HG03139 (cell line): ENCODE measurements around the gene CHD6.
"Not testable (repeated sequence)": the region's sequence is repeated elsewhere in the genome, so short reads cannot be mapped to it uniquely, and the experiment has no call there.

ENCODE experiments used
- ATAC-seq: cut with Tn5 transposase; IDR thresholded peaks from one replicate; pipeline ENCODE4 v1.9.1; 2021; ENCODE audit not compliant: unreplicated experiment

Gene CHD6

DNA sequence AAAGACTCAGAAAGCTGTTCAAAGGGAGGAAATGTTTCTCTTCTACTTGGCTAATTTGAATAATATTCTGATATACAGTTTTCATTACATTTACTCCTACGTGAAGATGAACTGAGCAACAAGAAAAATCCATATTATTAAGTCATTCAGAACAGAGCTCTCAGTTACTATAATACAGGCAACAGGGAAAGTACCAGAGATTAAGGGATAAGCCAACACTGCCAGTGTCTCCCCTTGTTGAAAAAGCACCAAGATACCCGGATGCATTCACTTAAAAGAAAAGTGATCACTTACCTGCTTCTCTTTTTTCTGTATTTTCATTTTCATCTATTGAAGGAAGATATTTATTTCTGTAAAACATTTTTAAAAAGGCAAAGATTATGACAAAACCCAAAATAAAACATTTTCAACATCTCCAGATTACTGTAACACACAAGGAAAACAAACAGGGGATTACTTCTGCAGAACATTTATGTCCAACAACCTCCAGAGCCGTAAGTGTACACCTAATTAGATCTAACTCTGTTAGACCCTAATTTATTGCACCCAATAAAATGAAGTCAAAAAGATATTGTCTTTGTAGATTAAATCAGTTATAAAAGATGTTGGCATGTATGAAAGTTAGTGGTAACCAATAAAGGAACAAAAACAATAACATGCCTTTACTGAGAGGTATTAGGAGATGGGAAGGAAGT lies 67.0 kb downstream of the CHD6 start:
- no peak for ATAC-seq

- no peak for ATAC-seq
Observed at GRCh38 chr20:41547221-41547620, 71.0 kb downstream of the CHD6 start.

DNA sequence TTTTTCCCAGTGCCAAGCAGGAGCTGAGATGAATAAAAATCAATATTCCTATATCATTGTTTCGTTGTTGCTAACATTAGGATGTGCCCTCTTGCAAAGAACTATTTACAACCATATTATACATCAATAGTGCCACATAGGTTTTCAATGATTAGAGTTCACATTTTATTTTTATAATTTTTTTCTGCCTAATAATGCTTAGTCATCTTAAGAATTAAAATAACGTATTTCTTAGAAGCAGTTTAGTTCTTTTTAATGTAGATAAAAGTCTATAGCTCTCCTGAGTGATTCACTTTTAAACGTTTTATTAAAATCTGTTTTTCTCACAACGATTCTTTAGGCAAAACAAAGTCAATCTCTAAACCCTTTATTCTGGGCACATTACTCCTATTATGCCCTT lies 71.6 kb downstream of the CHD6 start:
- no peak for ATAC-seq

GRCh38 chr20:41544472-41544871 lies 73.7 kb downstream of the CHD6 start:
- no peak for ATAC-seq

DNA sequence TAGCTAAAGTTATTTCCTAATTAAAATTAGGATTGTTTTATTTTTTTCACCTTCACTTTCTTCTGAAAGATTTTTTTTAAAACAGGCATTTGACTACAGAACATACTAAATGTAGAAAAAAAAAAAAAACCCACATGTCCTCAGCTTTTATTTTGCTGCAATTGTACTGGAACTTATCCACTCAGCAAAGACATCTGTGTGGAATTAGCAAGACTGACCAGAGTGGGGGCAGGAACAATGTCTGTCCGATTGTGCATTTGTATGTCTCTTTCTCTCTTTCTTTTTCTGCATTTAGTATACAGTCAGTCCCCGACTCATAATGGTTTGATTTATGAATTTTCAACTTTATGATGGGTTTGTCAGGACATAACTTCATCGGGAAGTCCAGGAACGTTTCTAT lies 77.3 kb downstream of the CHD6 start:
- ATAC-seq: no peak

DNA sequence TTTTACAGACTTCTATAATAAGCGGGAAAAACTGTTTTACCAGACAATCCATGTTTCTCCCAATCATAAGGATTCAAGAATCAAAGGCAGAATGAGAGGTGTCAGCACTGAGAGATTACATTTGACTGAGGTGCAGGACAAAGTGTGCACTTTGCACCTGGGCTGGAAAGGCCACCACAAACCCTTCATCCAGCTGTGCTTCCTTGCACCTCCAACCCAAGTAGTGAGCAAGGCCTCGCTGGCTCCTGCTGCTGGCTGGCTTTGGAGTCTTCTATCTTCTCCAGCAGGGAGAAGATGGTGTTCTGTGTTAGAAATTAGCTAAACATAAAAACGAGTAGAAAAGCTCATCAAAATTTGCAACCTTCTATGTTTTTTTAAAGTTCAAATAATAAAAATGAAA lies 77.7 kb downstream of the CHD6 start:
- no peak for ATAC-seq

GRCh38 chr20:41538810-41539596 lies 79.2 kb downstream of the CHD6 start:
- ATAC-seq: no peak

GRCh38 chr20:41537865-41538264 lies 80.3 kb downstream of the CHD6 start:
- no peak for ATAC-seq

GRCh38 chr20:41535551-41535950 lies 82.6 kb downstream of the CHD6 start:
- ATAC-seq: not testable (repeated sequence)

- no peak for ATAC-seq
Observed at GRCh38 chr20:41534842-41535241, 83.3 kb downstream of the CHD6 start.

DNA sequence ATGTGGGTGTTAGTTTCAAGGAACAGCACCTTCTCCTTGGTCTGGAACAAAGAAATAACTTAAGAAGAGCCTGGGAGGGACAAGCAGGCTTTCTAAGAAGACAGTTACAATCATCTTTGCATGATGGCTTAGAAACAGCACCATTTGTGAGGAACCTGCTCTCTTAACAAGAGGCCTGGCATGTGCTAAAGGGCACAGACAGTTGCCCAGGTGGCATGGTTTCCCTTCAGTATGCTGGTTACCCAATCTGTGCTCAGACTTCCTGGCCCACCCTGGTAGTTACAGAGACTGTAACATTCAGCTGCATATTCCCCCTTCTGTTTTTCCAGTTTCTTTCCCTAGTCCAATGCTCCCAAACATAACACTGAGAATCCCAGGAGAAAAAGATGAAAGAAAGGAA lies 84.0 kb downstream of the CHD6 start:
- ATAC-seq: no peak

GRCh38 chr20:41533537-41534136 lies 84.5 kb downstream of the CHD6 start:
- ATAC-seq: no peak

DNA sequence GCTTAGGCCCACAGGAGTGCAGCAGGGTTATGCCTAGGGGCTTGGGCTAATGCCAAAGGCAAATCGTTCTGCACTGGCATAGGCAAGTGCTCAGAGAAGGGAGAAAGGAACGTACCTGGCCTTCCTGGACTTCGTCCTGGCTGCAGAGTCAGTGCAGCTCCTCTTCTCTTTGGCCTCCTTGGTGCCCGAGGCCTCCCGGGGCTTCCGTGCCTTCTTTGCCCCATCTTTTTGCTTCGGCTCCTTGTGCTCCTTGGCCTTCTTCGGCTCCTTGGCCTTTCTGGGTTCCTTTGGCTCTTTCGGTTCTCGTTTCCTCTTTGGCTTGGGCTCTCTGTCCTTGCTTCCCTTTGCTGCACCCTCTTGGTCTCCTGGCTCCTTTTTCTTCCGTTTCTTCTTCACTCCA lies 85.2 kb downstream of the CHD6 start:
- ATAC-seq: no peak

DNA sequence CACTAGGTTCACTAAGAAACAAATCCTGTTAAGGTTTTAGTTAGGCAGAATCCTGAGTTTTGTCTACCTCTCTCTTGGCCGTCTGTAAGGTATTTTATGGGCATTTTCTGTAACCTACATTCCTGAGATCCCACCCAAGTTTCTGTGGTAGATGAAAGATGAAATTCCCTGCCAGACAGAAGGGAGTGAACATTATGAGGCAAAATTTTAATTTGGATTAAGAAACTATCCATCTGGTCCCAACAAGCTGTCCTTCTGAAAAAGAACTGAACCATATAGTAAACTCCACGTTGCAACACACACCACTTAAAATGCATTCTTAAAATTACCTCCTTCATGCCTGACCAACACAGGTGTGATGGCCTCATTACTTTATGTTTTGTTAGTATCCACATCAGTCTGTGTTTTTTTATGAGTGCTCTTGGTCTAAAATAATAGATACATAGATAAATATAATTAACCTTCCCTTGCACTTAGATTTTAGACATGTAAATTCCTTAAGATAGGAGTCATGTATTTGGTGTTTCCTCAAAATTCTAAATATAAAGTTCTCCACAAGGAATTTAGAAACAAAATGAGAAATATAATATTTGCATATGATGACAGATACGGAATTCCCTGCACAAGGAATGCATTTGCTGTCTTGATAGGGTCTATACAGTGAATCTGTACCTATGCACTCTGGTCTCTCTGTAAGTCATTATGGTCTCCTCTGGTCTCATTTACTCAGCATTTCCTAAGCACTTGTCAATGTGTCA lies 86.5 kb downstream of the CHD6 start:
- no peak for ATAC-seq

GRCh38 chr20:41530923-41531322 lies 87.3 kb downstream of the CHD6 start:
- ATAC-seq: no peak

- no peak for ATAC-seq
Observed at GRCh38 chr20:41526327-41526726, 91.8 kb downstream of the CHD6 start.

- ATAC-seq: no peak
Observed at GRCh38 chr20:41524980-41525613, 93.1 kb downstream of the CHD6 start.

- ATAC-seq: no peak
Observed at GRCh38 chr20:41523857-41524256, 94.3 kb downstream of the CHD6 start.

GRCh38 chr20:41513829-41514228 lies 104.3 kb downstream of the CHD6 start:
- ATAC-seq: no peak

- ATAC-seq: no peak
Observed at GRCh38 chr20:41512624-41513023, 105.6 kb downstream of the CHD6 start.

GRCh38 chr20:41510847-41511450 lies 107.2 kb downstream of the CHD6 start:
- no peak for ATAC-seq
